ENCODE data around the gene ANKHD1. TPM values are rescaled to one million over a fixed set of nuclear protein-coding genes. Genes with fewer than 3 reads are reported as not detected.

Gene ANKHD1
- total and polyA plus RNA-seq, 12 donors: 58.2 to 141 (median 99.2) TPM

GRCh38 chr5:140550147-140551079, 148.8 kb downstream of the ANKHD1 start:
- Histone ChIP-seq H3K36me3 (replicated peaks in 1 of 2) (peaks cover 0 to 30% of the 10 kb centered on the region in 2 donors), H3K4me3 (no peak overlapping the region), H3K4me1 (replicated peaks in 1 of 2) (peaks cover 40 to 66% of the 10 kb centered on the region in 2 donors), H3K27me3 (no peaks in the 10 kb centered on the region), H3K27ac (peak overlapping the region in 3 of 5 donors; percentile 85 to 99 (median 96)), H3K9me3 (replicated peaks in 1 of 3) (no peaks in the 10 kb centered on the region)
- intact Hi-C loops (cut with DNase I): no loop called here
- peak in 1 of 7 donors; percentile 52 for DNase-seq
- TF ChIP-seq CTCF (IDR thresholded peaks at IDR 0.05) (no peak), POLR2A (IDR thresholded peaks at IDR 0.05) (no peak)
- WGBS, 4 donors: 84 to 89% (median 86%) methylated on average over 8 to 11 of the region's 11 CpGs

GRCh38 chr5:140551872-140552271, 150.2 kb downstream of the ANKHD1 start:
- WGBS, 4 donors: 89 to 100% (median 92%) methylated on average over 1 to 4 of the region's 4 CpGs
- Histone ChIP-seq H3K4me3 (no peak overlapping the region), H3K27ac (peak overlapping the region in 1 of 5 donors; percentile 6), H3K9me3 (replicated peaks in 1 of 3) (no peaks in the 10 kb centered on the region), H3K4me1 (replicated peaks in 1 of 2) (peaks cover 46 to 71% of the 10 kb centered on the region in 2 donors), H3K36me3 (replicated peaks in 1 of 2) (peaks cover 0 to 30% of the 10 kb centered on the region in 2 donors), H3K27me3 (no peaks in the 10 kb centered on the region)
- DNase-seq: peak in 1 of 7 donors; percentile 53
- TF ChIP-seq POLR2A (IDR thresholded peaks at IDR 0.05) (no peak), CTCF (IDR thresholded peaks at IDR 0.05) (no peak)
- intact Hi-C loops (cut with DNase I): no loop called here

- 68 to 78% (median 76%) methylated on average over 2 of the region's 2 CpGs for WGBS, 4 donors
- no peaks in the 10 kb centered on the region for H3K27me3 ChIP-seq
- no peak overlapping the region for H3K4me3 ChIP-seq
- H3K27ac ChIP-seq: peak overlapping the region in 3 of 5 donors; percentile 93 to 95 (median 94)
- intact Hi-C loops (cut with DNase I): no loop called here
- peaks cover 0 to 30% of the 10 kb centered on the region in 2 donors for H3K36me3 ChIP-seq (replicated peaks in 1 of 2)
- DNase-seq: no peak
- no peaks in the 10 kb centered on the region for H3K9me3 ChIP-seq (replicated peaks in 1 of 3)
- TF ChIP-seq POLR2A (IDR thresholded peaks at IDR 0.05): no peak
- no peak for TF ChIP-seq CTCF (IDR thresholded peaks at IDR 0.05)
- H3K4me1 ChIP-seq (replicated peaks in 1 of 2): peaks cover 31 to 61% of the 10 kb centered on the region in 2 donors
These were observed 152.0 kb downstream of the ANKHD1 start for GRCh38 chr5:140553657-140554056.

- Histone ChIP-seq H3K4me3 (no peak overlapping the region), H3K4me1 (replicated peaks in 1 of 2) (peaks cover 24 to 53% of the 10 kb centered on the region in 2 donors), H3K27ac (peak overlapping the region in 4 of 5 donors; percentile 45 to 95 (median 94)), H3K36me3 (replicated peaks in 1 of 2) (peaks cover 0 to 28% of the 10 kb centered on the region in 2 donors), H3K27me3 (no peaks in the 10 kb centered on the region), H3K9me3 (replicated peaks in 1 of 3) (no peaks in the 10 kb centered on the region)
- no peak for DNase-seq
- TF ChIP-seq POLR2A (IDR thresholded peaks at IDR 0.05) (peak in 1 of 2 donors; percentile 44), CTCF (IDR thresholded peaks at IDR 0.05) (no peak)
- intact Hi-C loops (cut with DNase I): no loop called here
- 40 to 51% (median 47%) methylated on average over 2 of the region's 2 CpGs for WGBS, 4 donors
These were observed 152.8 kb downstream of the ANKHD1 start for GRCh38 chr5:140554454-140554853.
